Mucosa of stomach (tissue), 1 donor: ENCODE results near the gene MYLK2.

ENCODE experiments used
- H3K27me3 ChIP-seq: one replicate; pipeline ENCODE4 v1.7.0; 2013; ENCODE audit warnings: mild to moderate bottlenecking, low read length; ENCODE audit not compliant: control insufficient read depth, insufficient read depth
- H3K36me3 ChIP-seq: one replicate; pipeline ENCODE4 v1.7.0; 2013; ENCODE audit warnings: low read length; ENCODE audit not compliant: control insufficient read depth, insufficient read depth
- H3K4me1 ChIP-seq: one replicate; pipeline ENCODE4 v1.7.0; 2013; ENCODE audit warnings: mild to moderate bottlenecking, low read length; ENCODE audit not compliant: control insufficient read depth, insufficient read depth
- H3K4me3 ChIP-seq: one replicate; pipeline ENCODE4 v1.7.0; 2013; ENCODE audit warnings: low read length
- H3K9ac ChIP-seq: one replicate; pipeline ENCODE4 v1.7.0; 2013; ENCODE audit warnings: mild to moderate bottlenecking, low read length, moderate library complexity
- H3K9me3 ChIP-seq: one replicate; pipeline ENCODE4 v1.7.0; 2013; ENCODE audit warnings: mild to moderate bottlenecking, low read length, moderate library complexity; ENCODE audit not compliant: control insufficient read depth
- donor health status: Pancreatic carcinoma.

MYLK2 gene

GRCh38 chr20:31830406-31830981 is 11.3 kb downstream of the MYLK2 start:
- H3K27me3 ChIP-seq: no peaks in the 10 kb centered on the region
- no peaks in the 10 kb centered on the region for H3K36me3 ChIP-seq
- no peaks in the 10 kb centered on the region for H3K9me3 ChIP-seq
- H3K4me1 ChIP-seq: peaks cover 3% of the 10 kb centered on the region
- H3K4me3 ChIP-seq: no peak overlapping the region
- H3K9ac ChIP-seq: no peak overlapping the region

DNA sequence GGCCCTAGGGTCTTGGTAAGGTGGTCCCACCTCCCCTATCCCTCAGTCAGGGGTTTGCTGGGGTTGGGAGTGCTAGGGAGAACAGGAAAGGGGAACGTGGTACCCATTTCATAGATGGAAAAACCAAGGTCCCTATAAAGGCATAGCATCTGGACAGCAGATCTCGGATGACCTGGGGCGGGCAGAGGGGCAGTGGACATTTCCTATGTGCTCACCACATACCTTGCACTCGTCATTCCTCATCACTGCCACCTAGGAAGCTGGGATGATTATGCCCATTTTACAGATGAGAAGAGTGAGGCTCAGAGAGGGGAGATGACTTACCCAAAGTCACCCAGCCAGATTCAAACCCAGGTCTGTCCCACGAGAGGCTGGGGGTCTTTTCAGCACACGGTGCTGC is 12.1 kb downstream of the MYLK2 start:
- Histone ChIP-seq H3K4me1 (peaks cover 10% of the 10 kb centered on the region), H3K9ac (no peak overlapping the region), H3K27me3 (no peaks in the 10 kb centered on the region), H3K36me3 (no peaks in the 10 kb centered on the region), H3K4me3 (no peak overlapping the region), H3K9me3 (no peaks in the 10 kb centered on the region)

GRCh38 chr20:31831771-31832306 is 12.7 kb downstream of the MYLK2 start:
- Histone ChIP-seq H3K9me3 (no peaks in the 10 kb centered on the region), H3K4me1 (peaks cover 16% of the 10 kb centered on the region), H3K9ac (no peak overlapping the region), H3K4me3 (no peak overlapping the region), H3K36me3 (no peaks in the 10 kb centered on the region), H3K27me3 (no peaks in the 10 kb centered on the region)

DNA sequence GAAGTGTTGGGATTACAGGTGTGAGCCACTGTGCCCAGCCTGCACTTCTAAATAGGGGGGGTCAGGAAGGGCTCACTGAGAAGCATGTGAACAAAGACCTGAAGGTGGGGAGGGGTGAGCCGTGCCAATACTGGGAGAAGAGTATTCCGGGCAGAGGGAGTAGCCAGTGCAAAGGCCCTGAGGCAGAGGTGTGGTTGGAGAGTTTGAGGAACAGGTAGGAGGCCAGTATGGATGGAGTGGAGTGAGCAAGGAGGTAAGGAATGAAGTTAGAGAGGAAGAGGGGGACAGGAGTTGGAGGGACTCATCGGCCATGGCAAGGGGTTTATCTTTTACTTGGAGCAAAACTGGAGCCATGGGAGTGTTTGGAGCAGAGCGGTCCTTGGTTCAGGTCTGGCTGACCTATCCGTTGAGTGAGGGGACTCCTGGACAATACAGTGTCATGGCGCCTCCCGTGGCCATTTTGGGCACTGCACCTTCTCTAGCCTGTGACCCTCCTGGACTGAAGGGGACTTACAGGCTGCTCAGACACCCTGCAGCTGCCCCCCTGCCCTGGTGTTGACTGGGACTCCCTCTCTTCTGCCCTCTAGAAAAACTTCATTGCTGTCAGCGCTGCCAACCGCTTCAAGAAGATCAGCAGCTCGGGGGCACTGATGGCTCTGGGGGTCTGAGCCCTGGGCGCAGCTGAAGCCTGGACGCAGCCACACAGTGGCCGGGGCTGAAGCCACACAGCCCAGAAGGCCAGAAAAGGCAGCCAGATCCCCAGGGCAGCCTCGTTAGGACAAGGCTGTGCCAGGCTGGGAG is 14.2 kb downstream of the MYLK2 start:
- Histone ChIP-seq H3K36me3 (no peaks in the 10 kb centered on the region), H3K4me1 (peaks cover 16% of the 10 kb centered on the region), H3K4me3 (no peak overlapping the region), H3K27me3 (no peaks in the 10 kb centered on the region), H3K9me3 (no peaks in the 10 kb centered on the region), H3K9ac (no peak overlapping the region)

DNA sequence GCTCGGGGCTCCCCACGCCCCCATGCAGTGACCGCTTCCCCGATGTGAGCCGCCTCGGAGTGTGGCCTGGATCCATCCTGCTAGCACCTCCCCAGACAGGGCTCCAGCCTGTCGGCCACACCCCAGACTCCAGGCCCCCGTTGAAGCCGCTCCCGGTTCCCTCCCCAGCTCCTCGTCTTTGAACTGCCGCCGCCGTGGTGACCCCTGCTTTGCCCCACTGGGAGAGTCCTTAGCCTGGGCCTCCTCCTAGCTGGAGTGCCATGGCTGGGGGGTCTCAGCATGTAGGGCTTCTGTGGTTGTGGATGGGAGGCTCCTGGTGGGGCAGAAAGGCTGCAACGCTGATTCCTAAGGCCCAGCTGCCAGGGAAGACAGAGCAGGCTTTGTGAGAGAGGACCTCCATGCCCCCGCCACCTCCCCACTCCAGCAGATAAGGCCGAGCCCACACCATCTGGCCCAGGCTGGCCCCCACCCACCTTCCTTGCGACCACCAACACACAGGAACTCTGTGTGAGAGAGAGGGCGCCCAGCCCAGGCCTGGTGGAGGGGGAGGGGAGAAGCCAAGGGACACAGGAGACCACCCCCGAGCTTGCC is 14.9 kb downstream of the MYLK2 start:
- Histone ChIP-seq H3K4me1 (peaks cover 16% of the 10 kb centered on the region), H3K36me3 (no peaks in the 10 kb centered on the region), H3K9ac (no peak overlapping the region), H3K9me3 (no peaks in the 10 kb centered on the region), H3K4me3 (no peak overlapping the region), H3K27me3 (no peaks in the 10 kb centered on the region)

GRCh38 chr20:31835554-31835953 is 16.4 kb downstream of the MYLK2 start:
- Histone ChIP-seq H3K4me3 (no peak overlapping the region), H3K36me3 (no peaks in the 10 kb centered on the region), H3K9ac (no peak overlapping the region), H3K9me3 (no peaks in the 10 kb centered on the region), H3K27me3 (no peaks in the 10 kb centered on the region), H3K4me1 (peaks cover 16% of the 10 kb centered on the region)

DNA sequence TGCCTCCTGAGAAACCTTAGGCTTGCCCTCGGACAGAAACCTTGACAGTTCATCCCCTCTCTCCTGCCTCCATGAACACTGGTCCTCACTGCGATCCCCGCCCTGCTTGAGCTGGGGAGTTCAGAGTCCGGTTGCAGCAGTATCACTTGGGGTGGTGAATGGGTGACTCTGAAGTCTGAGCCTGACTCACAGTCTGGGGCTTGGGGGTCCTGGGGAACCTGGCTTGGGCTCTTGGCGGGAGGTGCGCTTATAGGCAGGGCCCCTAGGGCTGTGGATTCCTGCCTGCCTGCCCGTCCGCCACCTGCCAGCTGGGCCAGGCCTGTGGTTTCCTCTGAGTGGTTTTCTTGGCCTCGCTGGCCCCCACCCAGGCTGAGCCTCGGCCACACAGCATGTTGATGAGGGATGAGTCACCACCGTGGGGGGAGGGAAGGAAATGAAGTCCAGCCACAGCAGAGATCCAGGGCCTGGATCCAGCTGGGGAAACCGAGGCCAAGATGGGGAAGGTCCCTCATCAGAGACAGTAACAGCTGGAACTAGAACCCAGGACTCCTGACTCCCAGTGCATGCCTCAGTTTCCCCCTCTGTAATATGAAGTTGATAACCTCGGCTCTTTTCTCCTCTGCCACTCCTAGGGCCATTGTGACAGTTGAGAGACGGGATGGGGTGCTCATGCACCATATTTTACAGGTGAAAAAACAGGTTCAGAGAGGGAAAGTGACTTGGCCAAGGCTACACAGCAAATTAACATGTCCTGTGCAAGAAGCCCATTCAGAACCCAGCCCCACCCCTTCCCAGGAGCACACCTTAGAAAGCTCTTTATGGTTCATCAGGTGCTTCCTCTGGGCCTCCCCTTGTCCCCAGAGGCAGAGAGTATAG is 17.1 kb downstream of the MYLK2 start:
- H3K4me3 ChIP-seq: no peak overlapping the region
- H3K9me3 ChIP-seq: no peaks in the 10 kb centered on the region
- peaks cover 16% of the 10 kb centered on the region for H3K4me1 ChIP-seq
- no peaks in the 10 kb centered on the region for H3K27me3 ChIP-seq
- H3K36me3 ChIP-seq: no peaks in the 10 kb centered on the region
- no peak overlapping the region for H3K9ac ChIP-seq

DNA sequence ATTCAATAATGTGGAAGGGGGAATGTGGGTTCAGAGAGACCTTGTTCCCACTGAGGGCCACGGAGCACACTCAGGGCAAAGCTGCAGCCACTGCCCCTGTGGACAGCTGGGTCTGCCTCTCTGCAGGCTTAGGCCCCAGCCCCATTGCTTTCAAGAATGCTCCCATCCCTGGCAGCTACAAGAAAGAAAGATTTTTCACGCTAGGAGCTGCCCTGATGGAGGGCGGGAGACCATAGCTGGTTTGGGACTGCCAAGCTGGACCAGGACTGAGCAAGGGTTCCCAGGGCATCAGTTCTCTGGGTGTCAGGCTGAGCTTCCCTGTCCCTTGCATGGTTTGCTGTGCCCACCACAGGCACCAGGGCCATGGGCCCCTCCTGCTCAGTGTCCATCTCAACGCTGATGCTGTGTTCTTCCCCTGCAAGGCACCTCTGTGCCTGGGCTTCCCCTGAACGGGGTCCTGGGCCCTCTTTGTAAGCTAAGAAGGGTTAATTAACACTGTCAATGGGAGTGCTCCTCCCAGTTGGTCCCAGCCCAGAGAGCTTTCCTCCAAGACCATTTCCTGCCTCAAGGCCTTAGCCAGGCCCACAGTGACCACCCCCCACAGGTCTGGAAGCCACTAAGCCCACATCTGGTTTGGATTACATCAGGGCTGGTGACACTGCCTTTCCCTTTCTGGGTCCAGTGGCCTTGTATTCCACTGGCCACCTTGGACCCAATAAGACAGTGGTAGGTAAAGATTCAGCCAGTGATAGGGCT is 17.9 kb downstream of the MYLK2 start:
- no peak overlapping the region for H3K4me3 ChIP-seq
- no peak overlapping the region for H3K9ac ChIP-seq
- peaks cover 16% of the 10 kb centered on the region for H3K4me1 ChIP-seq
- H3K9me3 ChIP-seq: no peaks in the 10 kb centered on the region
- no peaks in the 10 kb centered on the region for H3K27me3 ChIP-seq
- no peaks in the 10 kb centered on the region for H3K36me3 ChIP-seq

DNA sequence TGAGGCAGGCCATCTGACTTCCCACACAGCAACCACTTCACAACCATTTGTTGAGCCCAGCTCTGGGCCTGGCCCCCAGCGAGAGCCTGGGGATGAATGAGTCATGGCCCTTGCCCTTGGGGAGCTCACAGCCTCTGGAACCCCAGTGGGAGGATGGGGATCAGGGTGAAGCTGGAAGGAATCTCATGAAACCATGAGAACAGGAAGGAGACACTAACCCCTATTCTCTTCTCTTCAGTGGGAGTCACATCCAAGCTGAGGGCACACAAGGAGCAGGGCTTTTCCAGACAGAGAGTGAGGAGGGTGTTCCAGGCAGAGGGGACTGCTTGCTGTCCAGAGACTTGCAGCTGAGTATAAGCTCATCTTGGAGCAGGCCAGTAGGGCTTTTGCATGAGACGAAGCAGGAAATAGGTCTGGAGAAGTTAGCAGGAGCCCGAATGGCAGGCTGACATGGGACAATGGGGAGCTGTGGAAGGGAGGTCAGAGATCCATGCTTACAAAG is 18.8 kb downstream of the MYLK2 start:
- H3K36me3 ChIP-seq: no peaks in the 10 kb centered on the region
- no peak overlapping the region for H3K4me3 ChIP-seq
- H3K4me1 ChIP-seq: peaks cover 16% of the 10 kb centered on the region
- no peaks in the 10 kb centered on the region for H3K9me3 ChIP-seq
- no peak overlapping the region for H3K9ac ChIP-seq
- H3K27me3 ChIP-seq: no peaks in the 10 kb centered on the region

- no peaks in the 10 kb centered on the region for H3K36me3 ChIP-seq
- H3K27me3 ChIP-seq: no peaks in the 10 kb centered on the region
- no peaks in the 10 kb centered on the region for H3K9me3 ChIP-seq
- no peak overlapping the region for H3K4me3 ChIP-seq
- no peak overlapping the region for H3K9ac ChIP-seq
- peaks cover 16% of the 10 kb centered on the region for H3K4me1 ChIP-seq
Observed at GRCh38 chr20:31838646-31839292, 19.6 kb downstream of the MYLK2 start.
